ENCODE measurements around the gene EBF4. TPM values are rescaled to one million over a fixed set of nuclear protein-coding genes. Genes with fewer than 3 reads are reported as not detected.

Gene EBF4
- total RNA-seq, 1 donor from 2014 or later, result 2.5 TPM

DNA sequence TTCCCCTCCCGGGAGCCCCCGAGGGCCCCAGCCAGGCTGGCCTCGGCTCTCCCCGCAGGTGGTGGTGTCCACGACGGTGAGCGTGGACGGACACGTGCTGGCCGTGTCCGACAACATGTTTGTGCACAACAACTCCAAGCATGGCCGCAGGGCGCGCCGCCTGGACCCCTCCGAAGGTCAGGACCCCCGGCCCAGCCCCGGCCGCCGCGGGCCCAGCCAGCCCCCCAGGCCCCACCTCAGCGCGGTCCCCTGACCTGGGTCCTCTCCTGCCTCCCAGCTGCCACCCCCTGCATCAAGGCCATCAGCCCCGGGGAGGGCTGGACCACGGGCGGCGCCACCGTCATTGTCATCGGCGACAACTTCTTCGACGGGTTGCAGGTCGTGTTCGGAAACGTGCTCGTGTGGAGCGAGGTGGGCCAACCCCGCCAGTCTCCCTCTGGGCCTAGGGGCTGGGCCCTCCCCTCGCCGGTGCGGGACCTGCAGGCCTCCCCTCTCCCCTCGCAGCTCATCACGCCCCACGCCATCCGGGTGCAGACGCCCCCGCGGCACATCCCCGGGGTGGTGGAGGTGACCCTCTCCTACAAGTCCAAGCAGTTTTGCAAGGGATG is 56.9 kb downstream of the EBF4 start:
- DNase-seq (ENCODE audit: low read depth), result no peak
- no peak overlapping the region for H3K4me3 ChIP-seq (ENCODE audit: low read depth, low read length)
- TF ChIP-seq, protein P1, sequence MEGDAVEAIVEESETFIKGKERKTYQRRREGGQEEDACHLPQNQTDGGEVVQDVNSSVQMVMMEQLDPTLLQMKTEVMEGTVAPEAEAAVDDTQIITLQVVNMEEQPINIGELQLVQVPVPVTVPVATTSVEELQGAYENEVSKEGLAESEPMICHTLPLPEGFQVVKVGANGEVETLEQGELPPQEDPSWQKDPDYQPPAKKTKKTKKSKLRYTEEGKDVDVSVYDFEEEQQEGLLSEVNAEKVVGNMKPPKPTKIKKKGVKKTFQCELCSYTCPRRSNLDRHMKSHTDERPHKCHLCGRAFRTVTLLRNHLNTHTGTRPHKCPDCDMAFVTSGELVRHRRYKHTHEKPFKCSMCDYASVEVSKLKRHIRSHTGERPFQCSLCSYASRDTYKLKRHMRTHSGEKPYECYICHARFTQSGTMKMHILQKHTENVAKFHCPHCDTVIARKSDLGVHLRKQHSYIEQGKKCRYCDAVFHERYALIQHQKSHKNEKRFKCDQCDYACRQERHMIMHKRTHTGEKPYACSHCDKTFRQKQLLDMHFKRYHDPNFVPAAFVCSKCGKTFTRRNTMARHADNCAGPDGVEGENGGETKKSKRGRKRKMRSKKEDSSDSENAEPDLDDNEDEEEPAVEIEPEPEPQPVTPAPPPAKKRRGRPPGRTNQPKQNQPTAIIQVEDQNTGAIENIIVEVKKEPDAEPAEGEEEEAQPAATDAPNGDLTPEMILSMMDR (conservative IDR thresholded peaks at IDR 0.05; ENCODE audit: low read depth, low read length), result no peak

DNA sequence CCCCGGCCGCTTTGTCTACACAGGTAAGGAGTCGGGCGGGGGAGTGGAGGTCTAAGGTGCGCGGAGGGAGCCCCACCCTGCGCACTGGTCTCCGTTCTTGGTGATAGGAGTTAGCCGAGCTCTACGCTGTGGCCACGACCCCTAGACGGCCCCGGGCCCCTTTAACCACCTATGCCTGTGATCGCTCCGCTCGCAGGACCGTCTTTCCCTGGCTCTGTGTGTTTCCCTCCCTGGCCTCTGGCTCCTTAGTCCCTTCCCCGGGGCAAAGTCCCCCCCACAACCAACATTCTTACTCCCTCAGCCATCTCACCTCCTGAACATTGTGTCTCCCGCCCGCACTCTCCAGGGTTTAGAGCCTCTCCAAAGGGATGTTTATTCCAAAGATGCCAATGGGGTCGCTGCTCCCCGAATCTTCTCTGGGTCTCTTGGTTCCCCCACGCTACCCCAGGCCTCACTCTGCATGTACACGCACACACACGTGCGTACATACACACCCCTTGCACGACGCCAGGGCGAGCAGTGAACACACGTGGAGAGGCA is 57.4 kb downstream of the EBF4 start:
- no peak for DNase-seq (ENCODE audit: low read depth)
- TF ChIP-seq, protein P1 (conservative IDR thresholded peaks at IDR 0.05; ENCODE audit: low read depth, low read length), result no peak
- no peak overlapping the region for H3K4me3 ChIP-seq (ENCODE audit: low read depth, low read length)

DNA sequence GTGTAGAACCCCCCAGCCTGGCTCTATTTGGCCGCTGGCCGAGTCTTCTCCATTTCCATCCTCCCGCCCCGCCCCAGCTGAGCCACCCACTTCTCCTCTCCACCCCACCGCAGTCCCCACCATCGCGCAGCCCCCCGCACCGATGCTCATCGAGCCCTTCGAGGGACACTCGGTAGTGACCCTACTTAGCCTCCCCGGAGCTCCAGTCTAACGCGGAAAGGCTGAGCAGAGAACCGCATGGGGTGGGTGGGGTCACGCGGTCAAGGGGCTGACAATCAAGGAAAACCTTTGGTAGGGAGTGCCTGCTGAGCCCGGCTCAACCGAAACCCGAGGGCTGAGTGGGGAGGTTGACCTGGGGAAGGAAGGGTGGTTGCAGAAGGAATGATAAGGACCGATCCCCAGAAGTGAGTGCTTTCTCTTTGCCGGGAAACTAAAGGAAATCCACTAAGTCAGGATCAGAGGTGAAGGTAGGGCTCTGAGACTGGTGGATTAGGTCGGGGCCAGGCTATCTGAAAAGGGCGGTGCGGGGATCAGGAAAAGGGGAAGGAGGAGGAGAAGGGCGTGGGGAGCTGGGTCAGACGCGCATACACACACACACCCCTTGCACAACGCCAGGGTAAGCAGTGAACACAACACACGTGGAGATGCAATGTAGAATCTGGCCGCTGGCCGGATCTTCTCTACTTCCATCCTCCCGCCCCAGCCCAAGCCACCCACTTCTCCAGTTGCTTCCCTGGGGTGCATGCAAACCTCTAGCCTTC is 58.1 kb downstream of the EBF4 start:
- TF ChIP-seq, protein P1 (conservative IDR thresholded peaks at IDR 0.05; ENCODE audit: low read depth, low read length), result no peak
- no peak for DNase-seq (ENCODE audit: low read depth)
- H3K4me3 ChIP-seq (ENCODE audit: low read depth, low read length), result no peak overlapping the region

DNA sequence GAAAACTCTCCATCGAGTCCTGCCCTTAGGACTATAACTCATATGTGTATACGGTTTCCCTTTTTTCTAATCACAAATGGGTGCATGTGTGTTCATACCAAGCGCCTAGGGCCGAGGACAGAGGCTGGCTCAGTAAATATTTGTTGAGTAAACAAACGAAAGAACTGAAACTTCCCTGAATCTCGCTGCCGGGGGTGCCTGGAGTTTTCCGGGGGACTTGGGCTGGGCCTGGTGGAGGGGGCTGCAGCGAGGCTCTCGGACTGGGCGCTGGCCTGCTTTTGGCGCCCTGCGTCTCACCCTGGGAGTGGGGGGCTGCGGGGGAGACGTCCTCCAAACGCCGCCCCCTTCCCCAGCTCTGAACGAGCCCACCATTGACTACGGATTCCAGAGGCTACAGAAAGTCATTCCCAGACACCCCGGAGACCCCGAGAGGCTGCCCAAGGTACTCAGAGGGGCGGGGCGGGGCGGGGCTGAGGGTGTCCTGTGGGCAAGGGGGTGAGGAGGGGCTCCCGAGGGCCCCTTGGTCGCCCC is 58.8 kb downstream of the EBF4 start:
- H3K4me3 ChIP-seq (ENCODE audit: low read depth, low read length), result no peak overlapping the region
- TF ChIP-seq, protein P1 (conservative IDR thresholded peaks at IDR 0.05; ENCODE audit: low read depth, low read length), result no peak
- DNase-seq (ENCODE audit: low read depth), result no peak

DNA sequence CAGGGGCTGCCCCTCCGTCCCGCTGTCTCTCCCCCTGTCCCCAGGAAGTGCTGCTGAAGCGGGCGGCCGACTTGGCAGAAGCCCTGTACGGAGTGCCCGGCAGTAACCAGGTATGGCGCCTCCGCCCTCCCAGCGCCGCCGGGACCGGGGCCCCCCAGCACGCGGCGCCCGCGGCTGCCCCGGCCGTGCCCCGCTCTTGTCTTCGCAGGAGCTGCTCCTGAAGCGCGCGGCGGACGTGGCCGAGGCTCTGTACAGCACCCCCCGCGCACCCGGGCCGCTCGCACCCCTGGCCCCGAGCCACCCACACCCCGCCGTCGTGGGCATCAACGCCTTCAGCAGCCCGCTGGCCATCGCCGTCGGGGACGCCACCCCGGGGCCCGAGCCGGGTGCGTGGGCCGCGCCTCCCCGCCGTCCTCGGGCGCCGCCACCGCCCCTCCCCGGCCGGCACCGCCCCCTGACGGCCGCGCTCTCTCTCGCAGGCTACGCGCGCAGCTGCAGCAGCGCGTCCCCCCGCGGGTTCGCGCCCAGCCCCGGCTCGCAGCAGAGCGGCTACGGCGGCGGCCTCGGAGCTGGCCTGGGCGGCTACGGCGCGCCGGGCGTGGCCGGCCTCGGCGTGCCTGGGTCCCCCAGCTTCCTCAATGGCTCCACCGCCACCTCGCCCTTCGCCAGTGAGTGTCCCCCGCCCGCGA is 59.4 kb downstream of the EBF4 start:
- TF ChIP-seq, protein P1 (conservative IDR thresholded peaks at IDR 0.05; ENCODE audit: low read depth, low read length), result no peak
- no peak for DNase-seq (ENCODE audit: low read depth)
- H3K4me3 ChIP-seq (ENCODE audit: low read depth, low read length), result peak overlapping the region; percentile 33

DNA sequence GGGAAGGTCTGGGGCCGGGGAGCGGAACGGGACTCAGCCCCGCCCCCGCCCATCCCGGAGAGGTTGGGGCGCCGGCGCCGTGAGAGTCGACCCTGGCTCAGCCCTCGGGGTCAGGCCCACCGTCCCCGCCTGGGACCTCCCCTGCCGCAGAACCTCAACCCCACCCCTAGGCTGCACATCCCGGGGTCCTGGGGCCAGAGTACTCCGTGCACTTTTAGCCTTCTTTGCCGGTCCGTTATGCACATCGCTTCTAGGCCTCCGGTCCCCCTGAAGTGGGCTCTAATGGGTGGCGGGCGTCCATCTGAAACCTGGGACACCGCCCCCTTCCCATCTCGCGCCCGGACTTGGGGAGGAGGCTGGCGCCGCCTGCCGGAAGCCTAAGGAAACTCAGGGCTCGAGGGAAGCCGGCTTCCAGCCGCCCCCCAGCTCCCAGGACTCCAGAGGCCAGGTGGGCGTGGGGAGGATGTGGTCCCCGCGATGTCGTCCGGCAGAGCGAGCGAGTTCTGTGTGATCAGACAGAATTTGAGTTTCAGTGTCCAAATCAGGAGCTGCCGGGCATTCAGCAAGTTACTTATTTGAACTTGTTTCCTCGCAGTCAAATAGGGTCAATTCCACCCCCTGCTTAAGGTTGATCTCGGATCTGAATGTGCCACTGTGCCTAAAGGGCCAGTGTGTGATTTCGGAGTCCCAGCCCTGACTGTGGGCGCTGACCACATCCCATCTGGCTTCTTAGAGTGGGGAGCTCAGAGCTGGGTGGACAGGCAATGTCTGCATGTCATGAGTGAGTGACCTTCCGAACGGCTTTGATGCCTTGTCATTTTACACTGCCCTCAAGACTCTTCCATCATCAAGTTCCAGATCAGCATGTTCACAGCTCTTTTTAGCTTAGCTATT is 60.2 kb downstream of the EBF4 start:
- TF ChIP-seq, protein P1 (conservative IDR thresholded peaks at IDR 0.05; ENCODE audit: low read depth, low read length), result peak; percentile 74

More for the DNA sequence above, 60.2 kb downstream of the EBF4 start:
- no peak for DNase-seq (ENCODE audit: low read depth)
- peak overlapping the region; percentile 33 for H3K4me3 ChIP-seq (ENCODE audit: low read depth, low read length)
